SK-N-SH treated with all-trans-retinoic acid at 6 μM for 48 hours (cell line): Measurements from ENCODE around the gene C9.

Source experiments
- OSR1 ChIP-seq: fragments of 250-450 bp; sonication (Bioruptor Pico); IDR thresholded peaks from 2 replicates; pipeline ENCODE4 v1.8.0; 2022; ENCODE audit warnings: moderate library complexity, mild to moderate bottlenecking, inconsistent platforms
- PATZ1 ChIP-seq: fragments of 250-450 bp; sonication (Bioruptor Pico); IDR thresholded peaks from 2 replicates; pipeline ENCODE4 v1.8.0; 2020; ENCODE audit warnings: mild to moderate bottlenecking, moderate library complexity, borderline replicate concordance
- POU6F1 ChIP-seq: fragments of 250-450 bp; sonication (Bioruptor Pico); IDR thresholded peaks from 2 replicates; pipeline ENCODE4 v1.8.0; 2021; ENCODE audit warnings: low read depth, mild to moderate bottlenecking, moderate library complexity, borderline replicate concordance
- RARB ChIP-seq: fragments of 250-450 bp; sonication (Bioruptor Pico); IDR thresholded peaks from 2 replicates; pipeline ENCODE4 v1.8.0; 2021; ENCODE audit warnings: mild to moderate bottlenecking, moderate library complexity
- SNAI2 ChIP-seq: fragments of 250-450 bp; sonication (Bioruptor Pico); IDR thresholded peaks from 2 replicates; pipeline ENCODE4 v1.5.0; 2020; ENCODE audit warnings: mild to moderate bottlenecking, moderate library complexity
- TF ChIP-seq, protein P1 (sequence below): fragments of 250-450 bp; sonication (Bioruptor Pico); IDR thresholded peaks from 2 replicates; pipeline ENCODE4 v1.5.1; 2020; ENCODE audit warnings: low read depth, mild to moderate bottlenecking, moderate library complexity

GRCh38 chr5:39264528-39264927 lies 99.8 kb downstream of the C9 start:
- TF ChIP-seq POU6F1 (no peak), PATZ1 (CRISPR knock-in tag) (no peak), RARB (no peak), OSR1 (no peak), SNAI2 (CRISPR knock-in tag) (no peak)
- TF ChIP-seq, protein P1, sequence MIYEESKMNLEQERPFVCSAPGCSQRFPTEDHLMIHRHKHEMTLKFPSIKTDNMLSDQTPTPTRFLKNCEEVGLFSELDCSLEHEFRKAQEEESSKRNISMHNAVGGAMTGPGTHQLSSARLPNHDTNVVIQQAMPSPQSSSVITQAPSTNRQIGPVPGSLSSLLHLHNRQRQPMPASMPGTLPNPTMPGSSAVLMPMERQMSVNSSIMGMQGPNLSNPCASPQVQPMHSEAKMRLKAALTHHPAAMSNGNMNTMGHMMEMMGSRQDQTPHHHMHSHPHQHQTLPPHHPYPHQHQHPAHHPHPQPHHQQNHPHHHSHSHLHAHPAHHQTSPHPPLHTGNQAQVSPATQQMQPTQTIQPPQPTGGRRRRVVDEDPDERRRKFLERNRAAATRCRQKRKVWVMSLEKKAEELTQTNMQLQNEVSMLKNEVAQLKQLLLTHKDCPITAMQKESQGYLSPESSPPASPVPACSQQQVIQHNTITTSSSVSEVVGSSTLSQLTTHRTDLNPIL (CRISPR knock-in tag) = no peak
